Measurements from ENCODE around the gene RBBP6.

DNA sequence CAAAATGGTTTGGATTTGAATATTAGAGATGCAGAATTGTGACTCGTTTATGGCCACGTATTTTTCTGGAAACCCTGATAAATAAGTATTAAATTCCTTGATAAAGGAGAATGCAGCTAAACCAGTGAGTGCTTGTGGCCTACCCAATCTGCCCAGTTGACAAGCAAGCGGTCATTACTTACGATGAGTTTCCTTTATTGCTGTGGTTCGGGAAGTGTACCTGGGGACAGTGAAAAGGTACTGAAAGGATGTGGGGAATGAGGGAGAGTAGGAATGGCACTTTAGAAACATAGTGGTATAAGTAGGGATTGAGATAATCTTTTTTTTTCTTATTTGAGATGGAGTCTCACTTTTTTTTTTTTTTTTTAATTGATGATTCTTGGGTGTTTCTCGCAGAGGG is 33.8 kb downstream of the RBBP6 start:
- TF ChIP-seq MYNN (tag by site-specific recombination; IDR thresholded peaks at IDR 0.05; ENCODE audit: borderline replicate concordance) (no peak), ZNF555 (tag by site-specific recombination; conservative IDR thresholded peaks at IDR 0.05) (no peak), ZBTB8A (tag by site-specific recombination; IDR thresholded peaks at IDR 0.05) (no peak), ZNF654 (tag by site-specific recombination; IDR thresholded peaks at IDR 0.05; ENCODE audit: low read depth) (no peak), ZXDB (tag by site-specific recombination; IDR thresholded peaks at IDR 0.05) (no peak), GLIS1 (tag by site-specific recombination; IDR thresholded peaks at IDR 0.05) (no peak), YY1 (tag by site-specific recombination; IDR thresholded peaks at IDR 0.05) (no peak), KLF9 (tag by site-specific recombination; IDR thresholded peaks at IDR 0.05; ENCODE audit: low read depth) (no peak), ZNF670 (tag by site-specific recombination; IDR thresholded peaks at IDR 0.05; ENCODE audit: low read depth) (no peak), ZNF600 (tag by site-specific recombination; IDR thresholded peaks at IDR 0.05) (no peak)
- TF ChIP-seq, protein P1, sequence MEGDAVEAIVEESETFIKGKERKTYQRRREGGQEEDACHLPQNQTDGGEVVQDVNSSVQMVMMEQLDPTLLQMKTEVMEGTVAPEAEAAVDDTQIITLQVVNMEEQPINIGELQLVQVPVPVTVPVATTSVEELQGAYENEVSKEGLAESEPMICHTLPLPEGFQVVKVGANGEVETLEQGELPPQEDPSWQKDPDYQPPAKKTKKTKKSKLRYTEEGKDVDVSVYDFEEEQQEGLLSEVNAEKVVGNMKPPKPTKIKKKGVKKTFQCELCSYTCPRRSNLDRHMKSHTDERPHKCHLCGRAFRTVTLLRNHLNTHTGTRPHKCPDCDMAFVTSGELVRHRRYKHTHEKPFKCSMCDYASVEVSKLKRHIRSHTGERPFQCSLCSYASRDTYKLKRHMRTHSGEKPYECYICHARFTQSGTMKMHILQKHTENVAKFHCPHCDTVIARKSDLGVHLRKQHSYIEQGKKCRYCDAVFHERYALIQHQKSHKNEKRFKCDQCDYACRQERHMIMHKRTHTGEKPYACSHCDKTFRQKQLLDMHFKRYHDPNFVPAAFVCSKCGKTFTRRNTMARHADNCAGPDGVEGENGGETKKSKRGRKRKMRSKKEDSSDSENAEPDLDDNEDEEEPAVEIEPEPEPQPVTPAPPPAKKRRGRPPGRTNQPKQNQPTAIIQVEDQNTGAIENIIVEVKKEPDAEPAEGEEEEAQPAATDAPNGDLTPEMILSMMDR (tag by site-specific recombination; IDR thresholded peaks at IDR 0.05) = no peak
- TF ChIP-seq, protein P2, sequence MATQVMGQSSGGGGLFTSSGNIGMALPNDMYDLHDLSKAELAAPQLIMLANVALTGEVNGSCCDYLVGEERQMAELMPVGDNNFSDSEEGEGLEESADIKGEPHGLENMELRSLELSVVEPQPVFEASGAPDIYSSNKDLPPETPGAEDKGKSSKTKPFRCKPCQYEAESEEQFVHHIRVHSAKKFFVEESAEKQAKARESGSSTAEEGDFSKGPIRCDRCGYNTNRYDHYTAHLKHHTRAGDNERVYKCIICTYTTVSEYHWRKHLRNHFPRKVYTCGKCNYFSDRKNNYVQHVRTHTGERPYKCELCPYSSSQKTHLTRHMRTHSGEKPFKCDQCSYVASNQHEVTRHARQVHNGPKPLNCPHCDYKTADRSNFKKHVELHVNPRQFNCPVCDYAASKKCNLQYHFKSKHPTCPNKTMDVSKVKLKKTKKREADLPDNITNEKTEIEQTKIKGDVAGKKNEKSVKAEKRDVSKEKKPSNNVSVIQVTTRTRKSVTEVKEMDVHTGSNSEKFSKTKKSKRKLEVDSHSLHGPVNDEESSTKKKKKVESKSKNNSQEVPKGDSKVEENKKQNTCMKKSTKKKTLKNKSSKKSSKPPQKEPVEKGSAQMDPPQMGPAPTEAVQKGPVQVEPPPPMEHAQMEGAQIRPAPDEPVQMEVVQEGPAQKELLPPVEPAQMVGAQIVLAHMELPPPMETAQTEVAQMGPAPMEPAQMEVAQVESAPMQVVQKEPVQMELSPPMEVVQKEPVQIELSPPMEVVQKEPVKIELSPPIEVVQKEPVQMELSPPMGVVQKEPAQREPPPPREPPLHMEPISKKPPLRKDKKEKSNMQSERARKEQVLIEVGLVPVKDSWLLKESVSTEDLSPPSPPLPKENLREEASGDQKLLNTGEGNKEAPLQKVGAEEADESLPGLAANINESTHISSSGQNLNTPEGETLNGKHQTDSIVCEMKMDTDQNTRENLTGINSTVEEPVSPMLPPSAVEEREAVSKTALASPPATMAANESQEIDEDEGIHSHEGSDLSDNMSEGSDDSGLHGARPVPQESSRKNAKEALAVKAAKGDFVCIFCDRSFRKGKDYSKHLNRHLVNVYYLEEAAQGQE (tag by site-specific recombination; IDR thresholded peaks at IDR 0.05) = no peak
- TF ChIP-seq, protein P3, sequence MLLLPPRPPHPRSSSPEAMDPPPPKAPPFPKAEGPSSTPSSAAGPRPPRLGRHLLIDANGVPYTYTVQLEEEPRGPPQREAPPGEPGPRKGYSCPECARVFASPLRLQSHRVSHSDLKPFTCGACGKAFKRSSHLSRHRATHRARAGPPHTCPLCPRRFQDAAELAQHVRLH (tag by site-specific recombination; IDR thresholded peaks at IDR 0.05) = no peak
- TF ChIP-seq, protein P4, sequence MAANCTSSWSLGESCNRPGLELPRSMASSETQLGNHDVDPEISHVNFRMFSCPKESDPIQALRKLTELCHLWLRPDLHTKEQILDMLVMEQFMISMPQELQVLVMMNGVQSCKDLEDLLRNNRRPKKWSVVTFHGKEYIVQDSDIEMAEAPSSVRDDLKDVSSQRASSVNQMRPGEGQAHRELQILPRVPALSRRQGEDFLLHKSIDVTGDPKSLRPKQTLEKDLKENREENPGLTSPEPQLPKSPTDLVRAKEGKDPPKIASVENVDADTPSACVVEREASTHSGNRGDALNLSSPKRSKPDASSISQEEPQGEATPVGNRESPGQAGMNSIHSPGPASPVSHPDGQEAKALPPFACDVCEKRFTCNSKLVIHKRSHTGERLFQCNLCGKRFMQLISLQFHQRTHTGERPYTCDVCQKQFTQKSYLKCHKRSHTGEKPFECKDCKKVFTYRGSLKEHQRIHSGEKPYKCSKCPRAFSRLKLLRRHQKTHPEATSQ (tag by site-specific recombination; IDR thresholded peaks at IDR 0.05) = no peak

Data from HEK293 (cell line).